ENCODE results near the gene GRAMD4. TPM values are rescaled to one million over a fixed set of nuclear protein-coding genes. Genes with fewer than 3 reads are reported as not detected.

The GRAMD4 gene
- total RNA-seq, 2 experiments from 2014 or later = 46.9 to 52.4 TPM

- no peak for TF ChIP-seq CTCF (conservative IDR thresholded peaks at IDR 0.05; ENCODE audit: low read length)
- no peak for TF ChIP-seq EZH2phosphoT487 (IDR thresholded peaks at IDR 0.05; ENCODE audit: borderline replicate concordance, low read depth, low read length)
- no peak overlapping the region for H2AFZ ChIP-seq (ENCODE audit: low read length)
- H3K4me1 ChIP-seq (ENCODE audit: insufficient read depth, low read length, poor library complexity, severe bottlenecking) = peaks cover 81% of the 10 kb centered on the region
- ChIA-PET CTCF (ENCODE audit: unreplicated experiment) (interaction anchor here (0.6 kb wide), 1 partner anchor 82 kb away, joined by 6 read pairs; no protein-coding TSS in a partner anchor), POLR2A (interaction anchor here (0.6 to 1.4 kb wide), 2 partner anchors 172 to 305 kb away, joined by 3 to 4 read pairs; partner anchors contain the start of gene TBC1D22A)
- no peaks in the 10 kb centered on the region for H4K20me1 ChIP-seq (ENCODE audit: insufficient read depth, low read length)
- H3K4me2 ChIP-seq (ENCODE audit: low read length) = peak overlapping the region; percentile 93
- no peaks in the 10 kb centered on the region for H3K36me3 ChIP-seq (ENCODE audit: insufficient read depth, low read length)
- peaks cover 22% of the 10 kb centered on the region for H3K79me2 ChIP-seq (ENCODE audit: insufficient read depth, low read depth, low read length)
- no peaks in the 10 kb centered on the region for H3K9me2 ChIP-seq (ENCODE audit: insufficient read depth, low read length)
- BruUV-seq (replicated peaks) = no TSS peak
- peak overlapping the region; percentile 83 for H3K27ac ChIP-seq (ENCODE audit: low read depth, low read length, poor library complexity, severe bottlenecking)
- no peaks in the 10 kb centered on the region for H3K9me3 ChIP-seq (ENCODE audit: low read length)
- no peak for DNase-seq (ENCODE audit: low spot score)
- intact Hi-C loops (cut with micrococcal nuclease; ENCODE audit: unreplicated experiment) = loop anchor here (5.0 kb wide), 2 partner anchors 147 to 182 kb away; partner anchors contain the start of gene CERK
- peak overlapping the region; percentile 72 for H3K4me3 ChIP-seq (ENCODE audit: low read depth, low read length, poor library complexity, severe bottlenecking)
Measured at GRCh38 chr22:46589871-46590271, 30.3 kb upstream of the GRAMD4 start.

GRCh38 chr22:46590334-46590733, 29.9 kb upstream of the GRAMD4 start:
- Histone ChIP-seq H2AFZ (ENCODE audit: low read length) (no peak overlapping the region), H3K9me3 (ENCODE audit: low read length) (no peaks in the 10 kb centered on the region), H4K20me1 (ENCODE audit: insufficient read depth, low read length) (no peaks in the 10 kb centered on the region), H3K79me2 (ENCODE audit: insufficient read depth, low read depth, low read length) (peaks cover 22% of the 10 kb centered on the region), H3K4me2 (ENCODE audit: low read length) (peak overlapping the region; percentile 93), H3K36me3 (ENCODE audit: insufficient read depth, low read length) (no peaks in the 10 kb centered on the region), H3K9me2 (ENCODE audit: insufficient read depth, low read length) (no peaks in the 10 kb centered on the region), H3K4me1 (ENCODE audit: insufficient read depth, low read length, poor library complexity, severe bottlenecking) (peaks cover 81% of the 10 kb centered on the region), H3K27ac (ENCODE audit: low read depth, low read length, poor library complexity, severe bottlenecking) (peak overlapping the region; percentile 83), H3K4me3 (ENCODE audit: low read depth, low read length, poor library complexity, severe bottlenecking) (peak overlapping the region; percentile 72)
- intact Hi-C loops (cut with micrococcal nuclease; ENCODE audit: unreplicated experiment) = loop anchor here (5.0 kb wide), 2 partner anchors 147 to 182 kb away; partner anchors contain the start of gene CERK
- no peak for TF ChIP-seq CTCF (conservative IDR thresholded peaks at IDR 0.05; ENCODE audit: low read length)
- TF ChIP-seq EZH2phosphoT487 (IDR thresholded peaks at IDR 0.05; ENCODE audit: borderline replicate concordance, low read depth, low read length) = no peak
- ChIA-PET CTCF (ENCODE audit: unreplicated experiment) (no interaction called here), POLR2A (interaction anchor here (0.6 to 1.4 kb wide), 2 partner anchors 172 to 305 kb away, joined by 3 to 4 read pairs; partner anchors contain the start of gene TBC1D22A)
- BruUV-seq (replicated peaks) = no TSS peak
- DNase-seq (ENCODE audit: low spot score) = no peak

- Histone ChIP-seq H3K79me2 (ENCODE audit: insufficient read depth, low read depth, low read length) (peaks cover 22% of the 10 kb centered on the region), H2AFZ (ENCODE audit: low read length) (peak overlapping the region; percentile 1; the same call in 1 of the 2 replicates), H3K9me2 (ENCODE audit: insufficient read depth, low read length) (no peaks in the 10 kb centered on the region), H3K4me3 (ENCODE audit: low read depth, low read length, poor library complexity, severe bottlenecking) (peak overlapping the region; percentile 49), H3K9me3 (ENCODE audit: low read length) (no peaks in the 10 kb centered on the region), H3K4me1 (ENCODE audit: insufficient read depth, low read length, poor library complexity, severe bottlenecking) (peaks cover 70% of the 10 kb centered on the region), H3K4me2 (ENCODE audit: low read length) (peak overlapping the region; percentile 72), H3K36me3 (ENCODE audit: insufficient read depth, low read length) (no peaks in the 10 kb centered on the region), H4K20me1 (ENCODE audit: insufficient read depth, low read length) (no peaks in the 10 kb centered on the region), H3K27ac (ENCODE audit: low read depth, low read length, poor library complexity, severe bottlenecking) (peak overlapping the region; percentile 87)
- ChIA-PET CTCF (ENCODE audit: unreplicated experiment) (no interaction called here), POLR2A (no interaction called here)
- no peak for DNase-seq (ENCODE audit: low spot score)
- intact Hi-C loops (cut with micrococcal nuclease; ENCODE audit: unreplicated experiment) = loop anchor here (2.0 to 5.0 kb wide), 3 partner anchors 93 to 180 kb away; partner anchors contain the start of gene CERK
- TF ChIP-seq EZH2phosphoT487 (IDR thresholded peaks at IDR 0.05; ENCODE audit: borderline replicate concordance, low read depth, low read length) (no peak), CTCF (conservative IDR thresholded peaks at IDR 0.05; ENCODE audit: low read length) (no peak)
- BruUV-seq (replicated peaks) = no TSS peak
Measured at GRCh38 chr22:46591930-46592329, 28.3 kb upstream of the GRAMD4 start.
